Nephron (organoid): ENCODE measurements around the gene PLD3.

Experiments used
- H3K27ac Mint-ChIP-seq, 3 experiments: 2 replicates each; pipeline ENCODE4 v1.8.0; 2020; ENCODE audit warnings: mixed read lengths in 3 of 3, mild to moderate bottlenecking in 2 of 3, moderate library complexity in 1 of 3
- H3K27me3 Mint-ChIP-seq: 2 replicates; pipeline ENCODE4 v1.8.0; 2021; ENCODE audit warnings: low read depth, mild to moderate bottlenecking, moderate library complexity, mixed read lengths
- H3K36me3 Mint-ChIP-seq: 2 replicates; pipeline ENCODE4 v1.8.0; 2020; ENCODE audit warnings: low read depth, mixed read lengths
- H3K4me1 Mint-ChIP-seq: 2 replicates; pipeline ENCODE4 v1.8.0; 2020; ENCODE audit warnings: mixed read lengths
- H3K4me3 Mint-ChIP-seq, 3 experiments: 2 replicates each; pipeline ENCODE4 v1.8.0; 2020; ENCODE audit warnings: mild to moderate bottlenecking in 3 of 3, mixed read lengths in 3 of 3, moderate library complexity in 2 of 3
- H3K9me3 Mint-ChIP-seq: 2 replicates; pipeline ENCODE4 v1.8.0; 2020; ENCODE audit warnings: mixed read lengths
- CTCF ChIP-seq, 3 experiments: fragments of 200-600 bp; sonication (generic); IDR thresholded peaks; one replicate each; pipeline ENCODE4 v1.5.0; 2021; ENCODE audit warnings: antibody characterized with exemption in 3 of 3; ENCODE audit not compliant: unreplicated experiment in 3 of 3

The PLD3 gene

GRCh38 chr19:40417643-40417981 lies 69.1 kb downstream of the PLD3 start:
- Mint-ChIP-seq H3K4me1 (peaks cover 52% of the 10 kb centered on the region), H3K36me3 (peaks cover 6% of the 10 kb centered on the region), H3K27me3 (no peaks in the 10 kb centered on the region), H3K27ac (peak overlapping the region; percentile 89 to 97 (median 89)), H3K4me3 (peak overlapping the region in 2 of 3 experiments; percentile 13 to 39), H3K9me3 (no peaks in the 10 kb centered on the region)
- TF ChIP-seq CTCF (IDR thresholded peaks at IDR 0.05; ENCODE audit: unreplicated experiment in 3 of 3): no peak

- peaks cover 52% of the 10 kb centered on the region for H3K4me1 Mint-ChIP-seq
- H3K27me3 Mint-ChIP-seq: no peaks in the 10 kb centered on the region
- H3K27ac Mint-ChIP-seq: peak overlapping the region; percentile 89 to 97 (median 89)
- H3K9me3 Mint-ChIP-seq: no peaks in the 10 kb centered on the region
- peak overlapping the region in 2 of 3 experiments; percentile 13 to 39 for H3K4me3 Mint-ChIP-seq
- TF ChIP-seq CTCF (IDR thresholded peaks at IDR 0.05; ENCODE audit: unreplicated experiment in 3 of 3): no peak
- H3K36me3 Mint-ChIP-seq: peaks cover 6% of the 10 kb centered on the region
Measured at GRCh38 chr19:40418040-40418439, 69.5 kb downstream of the PLD3 start.

- no peaks in the 10 kb centered on the region for H3K27me3 Mint-ChIP-seq
- H3K9me3 Mint-ChIP-seq: no peaks in the 10 kb centered on the region
- H3K36me3 Mint-ChIP-seq: peaks cover 6% of the 10 kb centered on the region
- TF ChIP-seq CTCF (IDR thresholded peaks at IDR 0.05; ENCODE audit: unreplicated experiment in 3 of 3): no peak
- peak overlapping the region; percentile 61 to 68 (median 66) for H3K4me3 Mint-ChIP-seq
- peak overlapping the region; percentile 71 to 89 (median 77) for H3K27ac Mint-ChIP-seq
- peaks cover 47% of the 10 kb centered on the region for H3K4me1 Mint-ChIP-seq
Measured at GRCh38 chr19:40419066-40419612, 70.6 kb downstream of the PLD3 start.

- Mint-ChIP-seq H3K27ac (peak overlapping the region; percentile 71 to 89 (median 77)), H3K4me3 (peak overlapping the region; percentile 61 to 74 (median 66))
Measured at GRCh38 chr19:40419780-40420179, 71.3 kb downstream of the PLD3 start.

GRCh38 chr19:40420451-40420765 lies 71.9 kb downstream of the PLD3 start:
- no peaks in the 10 kb centered on the region for H3K9me3 Mint-ChIP-seq
- peak overlapping the region; percentile 98 to 99 (median 99) for H3K27ac Mint-ChIP-seq
- H3K36me3 Mint-ChIP-seq: peaks cover 6% of the 10 kb centered on the region
- H3K4me1 Mint-ChIP-seq: peaks cover 46% of the 10 kb centered on the region
- H3K4me3 Mint-ChIP-seq: peak overlapping the region; percentile 79 to 86 (median 83)
- TF ChIP-seq CTCF (IDR thresholded peaks at IDR 0.05; ENCODE audit: unreplicated experiment in 3 of 3): no peak
- H3K27me3 Mint-ChIP-seq: no peaks in the 10 kb centered on the region

More at GRCh38 chr19:40419780-40420179, 71.3 kb downstream of the PLD3 start:
- no peak for TF ChIP-seq CTCF (IDR thresholded peaks at IDR 0.05; ENCODE audit: unreplicated experiment in 3 of 3)
- H3K27me3 Mint-ChIP-seq: no peaks in the 10 kb centered on the region
- no peaks in the 10 kb centered on the region for H3K9me3 Mint-ChIP-seq
- peaks cover 51% of the 10 kb centered on the region for H3K4me1 Mint-ChIP-seq
- peaks cover 6% of the 10 kb centered on the region for H3K36me3 Mint-ChIP-seq
